HCT116 (cell line): ENCODE measurements around the gene POC1A. TPM values are rescaled to one million over a fixed set of nuclear protein-coding genes. Genes with fewer than 3 reads are reported as not detected.

Source experiments
- ATAC-seq: fragments of 200-7000 bp; cut with Tn5 transposase; 2 replicates; pipeline ENCODE4 v1.9.1; 2020; ENCODE audit warnings: mild to moderate bottlenecking, moderate library complexity
- BruUV-seq: library from RNA; stranded (reverse); fragments of 400-500 nt; replicated peaks from 2 replicates; lab custom pipeline; 2021; lab: Mats Ljungman, UMichigan
- CTCF ChIA-PET: fragments of 300-600 bp; sonication (Branson Sonifier 250); formaldehyde crosslinking; loops from one replicate; lab custom pipeline; 2021; ENCODE audit warnings: antibody characterized with exemption; lab: Charles Lee
- POLR2A ChIA-PET: fragments of 300-600, 350-600 bp; sonication (Branson Sonifier 250); formaldehyde crosslinking; loops from one replicate; lab custom pipeline; 2021; ENCODE audit warnings: antibody characterized with exemption; lab: Charles Lee
- RAD21 ChIA-PET, 2 experiments: fragments of 300-600 bp; sonication (Branson Sonifier 250); formaldehyde crosslinking; loops; one replicate each; lab custom pipeline; 2023; ENCODE audit warnings: low total read pairs in 2 of 2; ENCODE audit not compliant: uncharacterized antibody in 2 of 2, unreplicated experiment in 2 of 2, low non-redundant PET in 1 of 2; lab: Charles Lee
- DNase-seq: peaks from one replicate; pipeline ENCODE4 v3.0.0-alpha.2; 2010; ENCODE audit warnings: low read depth, low spot score
- H2AFZ ChIP-seq: fragments of 200-600 bp; shearing (Covaris generic), sonication (generic); 2 replicates; pipeline ENCODE4 v1.6.1; 2017; ENCODE audit warnings: low read depth, mixed run types, mixed read lengths, antibody characterized with exemption, low read length; ENCODE audit not compliant: poor library complexity, severe bottlenecking
- H3K27ac ChIP-seq: 2 replicates; pipeline ENCODE4 v1.5.1; 2012; ENCODE audit warnings: low read depth, low read length
- H3K27me3 ChIP-seq: fragments of 200-600 bp; sonication (generic); 2 replicates; pipeline ENCODE4 v1.6.1; 2016; ENCODE audit warnings: mixed run types, low read length, mixed read lengths; ENCODE audit not compliant: insufficient read depth
- H3K36me3 ChIP-seq, 2 experiments: fragments of 200-500 bp in 1 of 2; fragments of 200-600 bp in 1 of 2; sonication (Bioruptor generic) in 1 of 2; sonication (generic) in 1 of 2; 2 replicates each; pipeline versions ENCODE4 v1.5.1 to v1.6.1; 2014 to 2016; ENCODE audit warnings: low read length in 2 of 2, inconsistent platforms in 1 of 2, mixed read lengths in 1 of 2, mixed run types in 1 of 2; ENCODE audit not compliant: insufficient read depth in 2 of 2, control insufficient read depth in 1 of 2
- H3K4me1 ChIP-seq, 2 experiments: fragments of 200-600 bp in 1 of 2; sonication (generic) in 1 of 2; 2 replicates each; pipeline versions ENCODE4 v1.5.1 to v1.6.1; 2012 to 2017; ENCODE audit warnings: low read length in 2 of 2, inconsistent platforms in 1 of 2, mild to moderate bottlenecking in 1 of 2, mixed read lengths in 1 of 2, mixed run types in 1 of 2, moderate library complexity in 1 of 2; ENCODE audit not compliant: insufficient read depth in 2 of 2, control insufficient read depth in 1 of 2
- H3K4me2 ChIP-seq: fragments of 200-600 bp; sonication (generic); 2 replicates; pipeline ENCODE4 v1.6.1; 2017; ENCODE audit warnings: mixed run types, low read length, mixed read lengths
- H3K4me3 ChIP-seq, 2 experiments: fragments of 200-600 bp in 1 of 2; sonication (generic) in 1 of 2; replicated peaks in 1 of 2; 2 replicates each; pipeline ENCODE4 v1.5.1; 2011 to 2016; ENCODE audit warnings: low read length in 2 of 2, control low read depth in 1 of 2, low read depth in 1 of 2, mild to moderate bottlenecking in 1 of 2, mixed read lengths in 1 of 2, mixed run types in 1 of 2
- H3K79me2 ChIP-seq: fragments of 200-600 bp; sonication (generic); 2 replicates; pipeline ENCODE4 v1.6.1; 2017; ENCODE audit warnings: mild to moderate bottlenecking, mixed run types, low read length, moderate library complexity, mixed read lengths; ENCODE audit not compliant: insufficient read depth
- H3K9ac ChIP-seq: fragments of 200-600 bp; sonication (generic); 2 replicates; pipeline ENCODE4 v1.6.1; 2016; ENCODE audit warnings: low read length, mixed read lengths
- H3K9me2 ChIP-seq: fragments of 200-600 bp; sonication (generic), shearing (Covaris generic); 2 replicates; pipeline ENCODE4 v1.6.1; 2017; ENCODE audit warnings: mixed run types, mild to moderate bottlenecking, moderate library complexity; ENCODE audit not compliant: insufficient read depth
- H3K9me3 ChIP-seq, 2 experiments: fragments of 200-500 bp in 1 of 2; fragments of 200-600 bp in 1 of 2; sonication (Bioruptor generic) in 1 of 2; sonication (generic) in 1 of 2; 2 replicates each; pipeline ENCODE4 v1.6.1; 2014 to 2017; ENCODE audit warnings: low read length in 2 of 2, mixed read lengths in 2 of 2, inconsistent platforms in 1 of 2, low read depth in 1 of 2, mild to moderate bottlenecking in 1 of 2, mixed run types in 1 of 2, moderate library complexity in 1 of 2; ENCODE audit not compliant: control insufficient read depth in 1 of 2, insufficient read depth in 1 of 2
- H4K20me1 ChIP-seq: fragments of 200-600 bp; sonication (generic), shearing (Covaris generic); 2 replicates; pipeline ENCODE4 v1.6.1; 2017; ENCODE audit warnings: mixed run types, mild to moderate bottlenecking, moderate library complexity; ENCODE audit not compliant: insufficient read depth
- CBX3 ChIP-seq: IDR thresholded peaks from 2 replicates; pipeline ENCODE4 v1.6.1; 2012; ENCODE audit warnings: low read depth
- EGR1 ChIP-seq: IDR thresholded peaks from 2 replicates; pipeline ENCODE4 v1.6.1; 2012; ENCODE audit warnings: low read depth
- ELF1 ChIP-seq: IDR thresholded peaks from 2 replicates; pipeline ENCODE4 v1.6.1; 2012; ENCODE audit warnings: low read depth, borderline replicate concordance
- EZH2 ChIP-seq: fragments of 200-600 bp; sonication (generic); IDR thresholded peaks from 2 replicates; pipeline ENCODE4 v1.6.1; 2017; ENCODE audit warnings: antibody characterized with exemption, mixed run types
- EZH2phosphoT487 ChIP-seq: fragments of 200-600 bp; IDR thresholded peaks from 2 replicates; pipeline ENCODE4 v1.6.1; 2018; ENCODE audit warnings: antibody characterized with exemption, borderline replicate concordance
- FOSL1 ChIP-seq: IDR thresholded peaks from 2 replicates; pipeline ENCODE4 v1.6.1; 2012; ENCODE audit warnings: low read depth
- JUND ChIP-seq: IDR thresholded peaks from 2 replicates; pipeline ENCODE4 v1.6.1; 2012
- POLR2A ChIP-seq: IDR thresholded peaks from 2 replicates; pipeline ENCODE4 v1.7.0; 2011; ENCODE audit warnings: borderline replicate concordance; ENCODE audit not compliant: insufficient read depth, insufficient read length; ENCODE audit errors: extremely low read depth
- SIN3A ChIP-seq: IDR thresholded peaks from 2 replicates; pipeline ENCODE4 v1.6.1; 2012; ENCODE audit warnings: low read depth
- TCF7L2 ChIP-seq: IDR thresholded peaks from 2 replicates; pipeline ENCODE4 v1.7.0; 2011; ENCODE audit warnings: borderline replicate concordance, inconsistent platforms; ENCODE audit not compliant: insufficient read depth, insufficient read length; ENCODE audit errors: extremely low read depth
- YY1 ChIP-seq: IDR thresholded peaks from 2 replicates; pipeline ENCODE4 v1.6.1; 2011; ENCODE audit warnings: low read length, low read depth, moderate library complexity, mild to moderate bottlenecking; ENCODE audit not compliant: insufficient replicate concordance; ENCODE audit errors: extremely low read depth
- ZFX ChIP-seq: fragments of 450-650 bp; IDR thresholded peaks from 2 replicates; pipeline ENCODE4 v1.6.1; 2017
- intact Hi-C: fragments of 100-400 bp; cut with micrococcal nuclease; formaldehyde crosslinking; loops from 2 replicates; pipeline ENCODE4 v1.10.0; 2022
- total RNA-seq: library from RNA; stranded (reverse); gene quantifications from one replicate; pipeline ENCODE4 v1.2.1, GENCODE V29; 2021; ENCODE audit not compliant: unreplicated experiment
- TF ChIP-seq, protein P1 (sequence below): IDR thresholded peaks from 2 replicates; pipeline ENCODE4 v1.6.1; 2011; ENCODE audit warnings: mild to moderate bottlenecking, low read length, moderate library complexity; ENCODE audit not compliant: insufficient replicate concordance; ENCODE audit errors: extremely low read depth
- TF ChIP-seq, protein P2 (sequence below): IDR thresholded peaks from 2 replicates; pipeline ENCODE4 v1.6.1; 2012
- TF ChIP-seq, protein P3 (sequence below), 3 experiments: fragments of 200-600 bp in 1 of 3; sonication (generic) in 1 of 3; IDR thresholded peaks in 2 of 3; conservative IDR thresholded peaks in 1 of 3; 2 replicates each; pipeline ENCODE4 v1.5.1; 2012 to 2017; ENCODE audit warnings: low read depth in 2 of 3, low read length in 2 of 3, antibody characterized with exemption in 1 of 3, borderline replicate concordance in 1 of 3, control low read depth in 1 of 3, mild to moderate bottlenecking in 1 of 3, mixed read lengths in 1 of 3, mixed run types in 1 of 3, moderate library complexity in 1 of 3; ENCODE audit not compliant: insufficient read depth in 1 of 3

The POC1A gene
- total RNA-seq, 1 experiment from 2014 or later: 34.0 TPM

DNA sequence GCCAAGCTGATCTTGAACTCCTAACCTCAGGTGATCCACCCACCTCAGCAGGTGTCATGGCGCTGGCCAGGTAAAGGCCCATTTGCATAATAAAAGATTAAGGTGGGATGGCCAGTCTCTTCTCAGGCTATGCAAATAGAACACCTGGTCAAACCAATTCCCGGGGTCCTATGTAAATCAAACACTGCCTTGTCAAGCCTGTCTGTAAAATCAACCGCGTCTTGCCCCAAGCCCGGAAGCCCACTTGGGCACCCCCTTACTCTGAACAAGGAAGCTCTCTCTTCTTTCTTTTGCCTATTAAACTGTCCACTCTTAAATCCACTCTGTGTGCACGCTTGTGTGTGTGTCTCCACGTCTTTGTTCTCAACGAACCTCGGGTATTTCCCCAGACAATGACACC lies 13.0 kb upstream of the POC1A start:
- no TSS peak for BruUV-seq
- CTCF ChIA-PET: no interaction called here

More for the DNA sequence above, 13.0 kb upstream of the POC1A start:
- H4K20me1 ChIP-seq: no peaks in the 10 kb centered on the region
- H3K9me3 ChIP-seq: no peaks in the 10 kb centered on the region
- ChIA-PET POLR2A (interaction anchor here (0.7 to 0.9 kb wide), 2 partner anchors 13 to 14 kb away, joined by 3 read pairs; partner anchors contain the start of gene POC1A), RAD21 (no interaction called here)
- H3K9ac ChIP-seq: no peak overlapping the region
- TF ChIP-seq TCF7L2 (no peak), CBX3 (no peak), YY1 (no peak), EZH2phosphoT487 (no peak), FOSL1 (no peak), ELF1 (no peak), EZH2 (no peak), SIN3A (no peak), JUND (no peak), POLR2A (no peak), ZFX (no peak), EGR1 (no peak)
- TF ChIP-seq, protein P1, sequence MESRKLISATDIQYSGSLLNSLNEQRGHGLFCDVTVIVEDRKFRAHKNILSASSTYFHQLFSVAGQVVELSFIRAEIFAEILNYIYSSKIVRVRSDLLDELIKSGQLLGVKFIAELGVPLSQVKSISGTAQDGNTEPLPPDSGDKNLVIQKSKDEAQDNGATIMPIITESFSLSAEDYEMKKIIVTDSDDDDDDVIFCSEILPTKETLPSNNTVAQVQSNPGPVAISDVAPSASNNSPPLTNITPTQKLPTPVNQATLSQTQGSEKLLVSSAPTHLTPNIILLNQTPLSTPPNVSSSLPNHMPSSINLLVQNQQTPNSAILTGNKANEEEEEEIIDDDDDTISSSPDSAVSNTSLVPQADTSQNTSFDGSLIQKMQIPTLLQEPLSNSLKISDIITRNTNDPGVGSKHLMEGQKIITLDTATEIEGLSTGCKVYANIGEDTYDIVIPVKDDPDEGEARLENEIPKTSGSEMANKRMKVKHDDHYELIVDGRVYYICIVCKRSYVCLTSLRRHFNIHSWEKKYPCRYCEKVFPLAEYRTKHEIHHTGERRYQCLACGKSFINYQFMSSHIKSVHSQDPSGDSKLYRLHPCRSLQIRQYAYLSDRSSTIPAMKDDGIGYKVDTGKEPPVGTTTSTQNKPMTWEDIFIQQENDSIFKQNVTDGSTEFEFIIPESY: no peak
- TF ChIP-seq, protein P2, sequence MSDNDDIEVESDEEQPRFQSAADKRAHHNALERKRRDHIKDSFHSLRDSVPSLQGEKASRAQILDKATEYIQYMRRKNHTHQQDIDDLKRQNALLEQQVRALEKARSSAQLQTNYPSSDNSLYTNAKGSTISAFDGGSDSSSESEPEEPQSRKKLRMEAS: no peak
- TF ChIP-seq, protein P3, sequence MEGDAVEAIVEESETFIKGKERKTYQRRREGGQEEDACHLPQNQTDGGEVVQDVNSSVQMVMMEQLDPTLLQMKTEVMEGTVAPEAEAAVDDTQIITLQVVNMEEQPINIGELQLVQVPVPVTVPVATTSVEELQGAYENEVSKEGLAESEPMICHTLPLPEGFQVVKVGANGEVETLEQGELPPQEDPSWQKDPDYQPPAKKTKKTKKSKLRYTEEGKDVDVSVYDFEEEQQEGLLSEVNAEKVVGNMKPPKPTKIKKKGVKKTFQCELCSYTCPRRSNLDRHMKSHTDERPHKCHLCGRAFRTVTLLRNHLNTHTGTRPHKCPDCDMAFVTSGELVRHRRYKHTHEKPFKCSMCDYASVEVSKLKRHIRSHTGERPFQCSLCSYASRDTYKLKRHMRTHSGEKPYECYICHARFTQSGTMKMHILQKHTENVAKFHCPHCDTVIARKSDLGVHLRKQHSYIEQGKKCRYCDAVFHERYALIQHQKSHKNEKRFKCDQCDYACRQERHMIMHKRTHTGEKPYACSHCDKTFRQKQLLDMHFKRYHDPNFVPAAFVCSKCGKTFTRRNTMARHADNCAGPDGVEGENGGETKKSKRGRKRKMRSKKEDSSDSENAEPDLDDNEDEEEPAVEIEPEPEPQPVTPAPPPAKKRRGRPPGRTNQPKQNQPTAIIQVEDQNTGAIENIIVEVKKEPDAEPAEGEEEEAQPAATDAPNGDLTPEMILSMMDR (IDR thresholded peaks at IDR 0.05 in 2 of 3, conservative IDR thresholded peaks at IDR 0.05 in 1 of 3; ENCODE audit: borderline replicate concordance in 1 of 3, insufficient read depth in 1 of 3, low read depth in 2 of 3, low read length in 2 of 3): no peak
- H3K4me3 ChIP-seq: no peak overlapping the region
- no peak overlapping the region for H3K4me2 ChIP-seq
- no peak for DNase-seq
- H2AFZ ChIP-seq: no peak overlapping the region
- intact Hi-C loops: no loop called here
- H3K9me2 ChIP-seq: no peaks in the 10 kb centered on the region
- no peaks in the 10 kb centered on the region for H3K79me2 ChIP-seq
- H3K27me3 ChIP-seq: no peaks in the 10 kb centered on the region
- ATAC-seq: no peak
- H3K36me3 ChIP-seq: no peaks in the 10 kb centered on the region
- no peak overlapping the region for H3K27ac ChIP-seq
- peaks cover 6 to 15% of the 10 kb centered on the region in 2 experiments; a peak in 3 of 4 replicates for H3K4me1 ChIP-seq
